ENCODE data around the gene TEDC1.
A peak's percentile ranks its signal among the peaks of the same experiment; 100 is the strongest.

The TEDC1 gene

DNA sequence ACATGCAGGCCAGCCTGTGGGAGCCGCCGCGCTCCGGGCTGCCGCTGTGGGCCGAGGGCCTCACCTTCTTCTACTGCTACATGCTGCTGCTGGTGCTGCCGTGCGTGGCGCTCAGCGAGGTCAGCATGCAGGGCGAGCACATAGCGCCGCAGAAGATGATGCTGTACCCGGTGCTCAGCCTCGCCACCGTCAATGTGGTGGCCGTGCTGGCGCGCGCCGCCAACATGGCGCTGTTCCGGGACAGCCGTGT, 38.2 kb downstream of the TEDC1 start:
- H3K4me3 ChIP-seq (ENCODE audit: low read depth, low read length), result no peak overlapping the region
- TF ChIP-seq, protein P1, sequence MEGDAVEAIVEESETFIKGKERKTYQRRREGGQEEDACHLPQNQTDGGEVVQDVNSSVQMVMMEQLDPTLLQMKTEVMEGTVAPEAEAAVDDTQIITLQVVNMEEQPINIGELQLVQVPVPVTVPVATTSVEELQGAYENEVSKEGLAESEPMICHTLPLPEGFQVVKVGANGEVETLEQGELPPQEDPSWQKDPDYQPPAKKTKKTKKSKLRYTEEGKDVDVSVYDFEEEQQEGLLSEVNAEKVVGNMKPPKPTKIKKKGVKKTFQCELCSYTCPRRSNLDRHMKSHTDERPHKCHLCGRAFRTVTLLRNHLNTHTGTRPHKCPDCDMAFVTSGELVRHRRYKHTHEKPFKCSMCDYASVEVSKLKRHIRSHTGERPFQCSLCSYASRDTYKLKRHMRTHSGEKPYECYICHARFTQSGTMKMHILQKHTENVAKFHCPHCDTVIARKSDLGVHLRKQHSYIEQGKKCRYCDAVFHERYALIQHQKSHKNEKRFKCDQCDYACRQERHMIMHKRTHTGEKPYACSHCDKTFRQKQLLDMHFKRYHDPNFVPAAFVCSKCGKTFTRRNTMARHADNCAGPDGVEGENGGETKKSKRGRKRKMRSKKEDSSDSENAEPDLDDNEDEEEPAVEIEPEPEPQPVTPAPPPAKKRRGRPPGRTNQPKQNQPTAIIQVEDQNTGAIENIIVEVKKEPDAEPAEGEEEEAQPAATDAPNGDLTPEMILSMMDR (IDR thresholded peaks at IDR 0.05; ENCODE audit: low read depth, low read length), result no peak

DNA sequence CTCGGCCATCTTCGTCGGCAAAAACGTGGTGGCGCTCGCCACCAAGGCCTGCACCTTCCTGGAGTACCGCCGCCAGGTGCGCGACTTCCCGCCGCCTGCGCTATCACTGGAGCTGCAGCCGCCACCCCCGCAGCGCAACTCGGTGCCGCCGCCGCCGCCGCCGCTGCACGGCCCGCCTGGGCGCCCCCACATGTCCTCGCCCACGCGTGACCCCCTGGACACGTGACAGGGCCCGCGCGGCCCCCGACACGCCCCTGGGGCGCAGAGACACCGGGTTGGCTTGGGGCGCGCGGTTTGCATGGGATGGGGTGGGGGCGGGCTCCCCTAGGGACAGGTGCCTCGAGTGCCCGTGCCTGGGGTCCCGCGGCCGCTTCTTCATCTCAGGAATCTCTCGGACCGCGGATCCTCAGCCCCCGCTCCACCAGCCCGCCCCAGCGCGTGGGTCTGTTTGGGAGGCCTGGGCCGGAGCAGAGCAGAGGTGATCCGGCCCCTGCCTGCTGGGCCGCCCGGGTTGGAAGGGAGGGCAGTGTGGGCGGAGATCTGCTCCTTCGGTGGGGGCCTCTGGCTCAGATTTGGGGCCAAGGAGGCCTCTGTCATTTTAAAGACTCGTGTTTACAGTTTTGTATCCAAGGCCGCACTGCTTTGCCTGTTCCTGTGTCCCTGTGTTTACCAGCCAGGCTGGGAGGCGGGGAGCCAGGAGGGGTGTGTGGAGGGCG, 38.7 kb downstream of the TEDC1 start:
- no peak overlapping the region for H3K4me3 ChIP-seq (ENCODE audit: low read depth, low read length)
- TF ChIP-seq, protein P1 (IDR thresholded peaks at IDR 0.05; ENCODE audit: low read depth, low read length), result no peak

DNA sequence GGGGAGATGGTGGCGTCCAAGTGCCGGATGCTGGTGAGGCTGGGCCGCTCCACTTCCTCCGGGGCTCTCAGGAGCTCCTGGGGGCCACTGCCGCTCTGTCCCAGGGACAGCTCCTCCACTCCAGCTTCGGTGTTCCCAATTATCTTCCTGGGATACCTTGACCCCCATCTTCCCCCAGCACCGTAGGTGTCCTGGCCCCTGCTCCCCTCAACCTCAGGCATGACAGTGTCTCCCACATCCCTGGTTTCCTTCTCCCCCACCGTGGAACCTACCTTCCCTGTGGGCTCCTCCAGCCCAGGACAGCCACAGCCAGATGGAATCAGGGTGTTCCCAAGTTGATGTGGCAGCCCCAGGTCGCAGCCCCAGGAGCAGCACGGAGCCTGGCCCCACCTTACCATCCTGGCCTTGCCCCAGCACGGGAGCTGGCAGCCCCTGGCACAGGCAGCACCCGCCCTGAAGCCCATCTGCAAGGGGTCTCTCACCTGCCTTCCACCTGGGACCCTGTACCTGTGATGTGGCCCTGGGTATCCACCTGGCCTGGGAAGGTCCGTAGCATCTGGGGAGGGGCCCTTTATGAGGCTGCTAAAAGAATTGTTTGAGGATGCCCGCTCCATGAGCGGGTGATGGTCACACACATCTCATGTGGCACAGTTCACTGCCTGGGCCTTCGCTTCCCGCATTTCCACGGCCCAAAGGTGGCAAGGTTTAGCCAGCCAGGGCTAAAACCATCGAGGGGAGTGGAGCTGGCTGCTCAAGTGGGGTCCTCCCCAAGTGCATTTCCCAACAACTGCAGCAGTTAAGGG, 39.4 kb downstream of the TEDC1 start:
- H3K4me3 ChIP-seq (ENCODE audit: low read depth, low read length), result no peak overlapping the region
- TF ChIP-seq, protein P1 (IDR thresholded peaks at IDR 0.05; ENCODE audit: low read depth, low read length), result no peak

DNA sequence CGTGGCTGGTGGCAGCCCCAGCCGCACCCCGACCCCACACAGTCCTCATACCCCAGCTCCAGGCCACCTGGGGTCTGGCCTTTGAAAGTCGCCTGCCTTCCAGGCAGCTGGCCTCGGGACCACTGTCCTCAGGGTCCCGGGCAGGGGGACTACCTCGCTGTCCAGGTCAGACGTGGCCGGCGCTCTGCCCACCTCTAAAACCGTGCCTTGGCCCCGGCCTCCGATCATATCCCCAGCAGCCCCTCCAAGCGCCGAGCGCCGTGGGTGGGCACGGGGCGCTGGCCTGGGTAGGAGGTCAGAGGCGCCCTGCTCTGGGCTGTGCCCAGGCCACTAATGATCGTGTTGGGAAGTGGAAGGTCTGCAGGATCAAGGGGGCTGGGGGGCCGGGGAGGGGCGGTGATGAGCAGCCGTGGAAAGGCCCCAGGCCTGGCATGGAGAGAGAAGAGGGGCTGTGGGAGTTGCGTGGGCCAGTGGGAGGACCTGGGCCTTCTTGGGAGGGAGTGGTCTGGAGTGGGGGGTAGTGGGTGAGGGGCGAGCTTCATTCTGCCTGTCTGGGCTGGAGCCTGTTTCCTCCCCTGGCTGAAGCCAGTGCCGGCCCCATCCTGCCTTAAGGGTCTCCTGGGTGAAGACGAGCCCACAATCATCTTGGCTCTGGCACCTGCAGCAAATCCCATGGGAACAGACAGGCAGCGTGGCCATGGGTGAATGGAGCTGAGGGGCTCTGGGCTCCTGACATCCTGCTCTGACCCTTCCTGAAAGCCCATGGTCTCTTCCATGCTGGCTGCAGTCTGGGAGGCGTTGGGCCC, 40.2 kb downstream of the TEDC1 start:
- H3K4me3 ChIP-seq (ENCODE audit: low read depth, low read length), result no peak overlapping the region
- TF ChIP-seq, protein P1 (IDR thresholded peaks at IDR 0.05; ENCODE audit: low read depth, low read length), result no peak

DNA sequence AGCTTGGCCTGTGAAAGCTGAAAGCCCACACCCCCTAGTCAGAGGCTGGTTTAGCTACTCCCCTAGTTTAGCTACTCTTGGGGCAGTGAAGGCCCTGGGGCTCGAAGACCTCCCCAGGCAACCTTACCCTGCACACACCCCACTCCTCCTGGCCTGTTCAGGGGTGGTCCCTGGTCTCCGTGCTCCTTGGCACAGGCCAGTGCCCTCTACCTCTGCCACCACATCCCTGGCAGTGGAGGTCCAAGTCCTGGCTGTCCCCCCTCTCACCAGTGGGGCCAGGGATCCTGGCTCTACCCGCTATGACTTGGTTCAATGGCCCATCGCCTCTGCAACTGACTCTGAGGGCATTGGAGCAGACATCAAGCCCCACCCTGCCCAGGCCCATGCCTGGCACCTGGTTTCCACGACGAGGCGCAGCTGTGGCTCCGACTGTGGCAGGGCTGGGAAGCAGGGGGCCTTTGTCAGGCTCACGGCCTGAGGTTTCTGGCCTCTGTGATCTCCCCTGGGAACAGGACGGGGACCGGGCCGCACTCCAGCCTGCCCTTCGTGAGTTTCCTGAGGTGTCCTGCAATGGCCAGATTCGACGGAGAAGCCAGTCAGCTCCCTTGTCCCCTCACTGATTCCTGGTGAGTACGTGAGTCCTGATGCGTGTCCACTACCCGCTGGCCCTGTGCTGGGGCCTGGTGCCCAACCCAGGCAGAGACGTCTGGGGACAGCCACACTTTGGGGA, 41.0 kb downstream of the TEDC1 start:
- no peak overlapping the region for H3K4me3 ChIP-seq (ENCODE audit: low read depth, low read length)

DNA sequence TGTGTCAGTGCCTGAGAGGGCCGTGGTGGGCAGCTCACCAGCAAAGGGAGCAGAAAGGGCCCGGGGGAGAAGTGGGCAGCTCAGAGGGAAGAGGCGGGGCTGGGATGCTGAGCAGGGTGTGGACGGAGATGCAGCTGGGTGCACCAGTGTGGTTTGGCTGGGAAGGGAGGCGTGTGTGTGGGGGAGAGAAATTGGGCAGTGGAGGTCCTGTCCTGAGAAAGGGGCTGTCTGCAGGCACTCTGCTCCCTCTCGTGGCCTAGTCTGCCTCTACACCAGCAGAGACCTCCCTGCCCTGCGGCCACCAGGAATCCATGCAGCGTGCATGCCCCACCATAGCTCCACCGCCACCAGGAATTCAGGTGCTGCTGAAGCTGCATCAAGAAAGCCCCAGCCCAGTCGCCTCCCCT, 41.7 kb downstream of the TEDC1 start:
- H3K4me3 ChIP-seq (ENCODE audit: low read depth, low read length), result no peak overlapping the region
- TF ChIP-seq, protein P1 (IDR thresholded peaks at IDR 0.05; ENCODE audit: low read depth, low read length), result peak; percentile 26

More for the DNA sequence above, 41.0 kb downstream of the TEDC1 start:
- TF ChIP-seq, protein P1 (IDR thresholded peaks at IDR 0.05; ENCODE audit: low read depth, low read length), result no peak

Measured in WI38 (cell line).